Stimulated activated CD4-positive, alpha-beta T cell treated with anti-CD3 and anti-CD28 coated beads, Interleukin-12 subunit alpha, Interleukin-12 subunit beta, amount 100 ng/mL, for 4 hours (primary cell): ENCODE data around the gene PRR23B.
"Not testable (repeated sequence)": the region's sequence is repeated elsewhere in the genome, so short reads cannot be mapped to it uniquely, and the experiment has no call there.

Experiments
- DNase-seq: peaks from one replicate; pipeline ENCODE4 v3.0.0-alpha.2; 2020

The PRR23B gene

DNA sequence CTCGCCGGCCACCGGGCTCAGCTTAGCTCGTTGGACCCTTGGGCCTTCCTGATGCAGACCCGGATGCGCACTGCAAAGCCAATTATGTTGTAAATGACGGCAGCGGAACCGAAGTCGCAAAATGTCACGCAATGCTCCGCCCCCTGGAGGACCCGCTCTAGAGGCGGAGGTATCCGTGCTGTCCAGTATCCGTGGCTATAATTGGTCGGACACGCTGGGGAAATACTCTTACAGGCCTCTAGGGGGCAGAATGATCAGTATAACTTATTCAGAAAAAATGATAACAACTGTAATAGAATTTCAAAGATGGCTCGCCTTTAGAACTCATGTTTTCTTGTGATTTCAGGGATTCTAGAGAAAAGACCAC lies at the start of gene PRR23B:
TSS of gene PRR23B (minus strand) at position 59 of the 367 bp plus-strand sequence. CDS start 265 bp downstream, outside the sequence.
- DNase-seq = no peak

DNA sequence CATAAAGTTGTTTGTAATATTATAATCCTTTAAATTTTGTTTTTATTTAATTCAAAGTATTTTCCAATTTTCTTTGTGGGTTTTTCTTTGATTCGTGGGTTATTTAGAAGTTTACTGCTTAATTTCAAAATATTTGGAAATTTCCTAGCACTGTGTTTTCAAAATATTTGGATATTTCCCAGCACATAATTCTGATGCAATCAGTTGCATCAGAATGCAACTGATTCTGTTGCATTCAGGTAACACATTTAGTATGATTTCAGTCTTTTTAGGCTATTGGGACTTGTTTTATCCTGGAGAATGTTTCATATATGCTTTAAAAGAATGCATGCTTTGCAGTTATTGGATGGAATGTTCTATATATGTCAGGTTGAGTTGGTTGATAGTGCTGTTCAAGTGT lies 42.2 kb upstream of the PRR23B start:
- no peak for DNase-seq

DNA sequence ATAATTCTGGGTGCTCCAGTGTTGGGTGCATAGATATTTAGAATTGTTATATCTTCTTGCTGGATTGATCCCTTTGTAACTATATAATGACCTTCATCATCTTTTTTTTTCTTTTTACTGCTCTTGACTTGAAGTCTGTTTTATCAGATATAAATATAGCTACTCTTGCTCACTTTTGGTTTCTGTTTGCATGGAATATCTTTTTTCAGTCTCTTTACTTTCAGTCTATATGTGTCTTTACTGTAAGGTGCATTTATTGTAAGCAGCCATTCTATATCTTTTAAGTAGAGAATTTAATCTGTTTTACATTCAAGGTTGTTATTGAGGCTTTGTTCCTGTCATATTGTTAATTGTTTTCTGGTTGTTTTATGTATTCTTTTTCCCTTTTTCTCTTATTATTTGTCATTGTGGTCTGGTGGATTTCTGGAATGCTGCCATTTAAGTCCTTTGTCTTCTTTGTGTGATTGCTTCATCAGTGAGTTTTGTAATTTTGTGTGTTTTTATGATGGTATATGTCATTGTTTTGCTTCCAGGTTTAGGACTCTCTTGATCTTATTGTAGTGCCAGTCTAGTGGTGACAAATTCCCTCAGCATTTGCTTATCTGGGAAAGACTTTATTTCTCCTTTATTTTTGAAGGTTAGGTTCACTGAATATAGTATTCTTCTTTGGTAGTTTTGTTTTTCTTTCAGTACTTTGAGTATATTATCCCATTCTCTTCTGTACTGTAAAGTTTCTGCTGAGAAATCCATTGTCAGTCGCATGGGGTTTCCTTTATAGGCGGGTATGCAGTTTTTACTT lies 32.3 kb upstream of the PRR23B start:
- DNase-seq = no peak

GRCh38 chr3:139044366-139045210 lies 23.9 kb upstream of the PRR23B start, which contains the start of gene PRR23C:
PRR23C (minus strand) TSS chr3:139044892; CDS start chr3:139044620, 272 bp downstream.
- DNase-seq = no peak

DNA sequence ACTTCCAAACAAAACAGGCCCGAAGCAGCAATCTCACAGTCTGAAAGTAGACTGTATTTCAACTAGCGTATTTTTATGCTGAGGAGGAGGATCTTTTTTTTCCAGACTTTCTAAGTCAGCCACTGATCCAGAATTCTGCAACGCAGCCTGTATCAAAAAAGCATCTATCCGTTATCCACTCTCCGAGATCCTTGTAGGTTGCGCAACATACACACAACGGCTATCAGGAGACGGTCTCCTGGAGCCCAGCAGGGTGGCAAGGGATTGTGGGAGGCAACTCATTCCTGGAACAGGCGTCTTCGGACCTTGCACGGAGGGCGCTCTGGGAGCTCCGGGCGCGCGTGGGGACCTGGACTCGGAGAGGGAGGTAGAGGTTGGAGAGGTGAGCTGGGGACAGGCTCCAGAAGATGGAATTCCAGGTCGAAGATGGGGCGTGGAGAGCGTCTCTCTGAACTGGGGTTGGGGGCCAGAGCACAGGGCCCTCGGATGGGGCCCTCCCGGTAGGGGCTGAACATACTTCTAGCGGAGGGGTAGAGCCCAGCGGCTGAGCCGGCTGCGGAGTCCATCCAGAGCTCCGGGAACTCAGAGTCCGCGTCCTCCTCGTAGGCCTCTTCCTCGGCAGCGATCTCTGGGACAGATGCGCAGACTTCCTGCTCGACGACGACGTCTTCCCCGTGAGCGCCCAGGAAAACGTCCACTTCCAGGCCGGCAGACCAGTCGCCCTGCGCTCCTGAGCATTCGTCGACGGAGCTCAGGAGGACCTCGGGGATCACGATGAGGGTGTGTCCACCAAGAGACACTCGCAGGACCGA lies 23.0 kb upstream of the PRR23B start:
- no peak for DNase-seq

GRCh38 chr3:139037478-139037877 lies 16.8 kb upstream of the PRR23B start:
- DNase-seq = no peak

DNA sequence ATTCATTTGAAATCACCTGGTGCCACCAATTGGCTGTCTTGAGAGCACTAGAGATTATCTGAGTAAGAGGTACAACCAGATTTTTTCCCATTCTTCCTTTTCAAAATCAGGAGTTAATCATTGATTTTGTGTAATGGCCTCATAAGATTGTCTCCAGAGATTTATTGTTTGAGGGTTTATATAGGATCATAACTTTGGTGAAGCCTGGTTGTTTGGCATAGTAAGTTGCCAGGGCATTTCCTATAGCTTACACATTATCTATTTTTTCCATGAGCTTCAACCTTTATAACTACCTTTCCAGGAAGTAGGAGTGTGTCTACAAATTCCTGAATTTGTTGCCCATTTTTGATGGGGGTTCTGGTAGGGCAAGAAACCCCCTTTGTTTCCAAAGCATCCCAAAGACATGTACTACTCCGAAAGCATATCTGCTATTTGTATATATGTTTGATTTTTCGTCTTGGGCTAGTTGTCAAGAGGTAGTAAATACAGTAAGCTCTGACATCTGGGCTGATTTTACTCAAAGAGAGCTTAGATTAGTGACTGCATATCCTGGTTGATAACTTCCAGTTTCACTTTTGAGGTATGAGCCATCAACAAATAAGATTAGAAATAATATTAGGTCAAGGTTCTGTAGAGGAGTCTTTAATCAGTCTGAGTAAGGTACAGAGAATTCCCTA lies 11.7 kb upstream of the PRR23B start:
- no peak for DNase-seq

DNA sequence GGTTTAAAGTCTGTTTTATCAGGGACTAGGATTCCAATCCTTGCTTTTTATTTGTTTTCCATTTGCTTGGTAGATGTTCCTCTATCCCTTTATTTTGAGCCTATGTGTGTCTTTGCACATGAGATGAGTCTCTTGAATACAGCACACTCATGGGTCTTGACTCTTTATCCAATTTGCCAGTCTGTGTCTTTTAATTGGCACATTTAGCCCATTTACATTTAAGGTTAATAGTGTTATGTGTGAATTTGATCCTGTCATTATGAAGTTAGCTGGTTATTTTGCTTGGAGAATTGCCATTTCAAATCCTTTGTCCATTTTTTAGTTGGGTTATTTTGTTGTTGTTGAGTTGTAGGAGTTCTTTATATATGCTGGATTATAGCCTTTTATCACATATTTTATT lies 9.8 kb upstream of the PRR23B start:
- DNase-seq = not testable (repeated sequence)

- no peak for DNase-seq
Measured at GRCh38 chr3:139024968-139025367, 4.2 kb upstream of the PRR23B start.

GRCh38 chr3:139020036-139020867 lies 474 bp downstream of the PRR23B start:
- no peak for DNase-seq

- DNase-seq = no peak
Measured at GRCh38 chr3:139016430-139017048, 4.2 kb downstream of the PRR23B start.

GRCh38 chr3:139006051-139006716 lies 14.5 kb downstream of the PRR23B start, which contains the start of gene PRR23A:
PRR23A (minus strand) TSS chr3:139006268; CDS start chr3:139006268, 0 bp downstream.
- no peak for DNase-seq

GRCh38 chr3:139005356-139005993 lies 15.3 kb downstream of the PRR23B start:
- no peak for DNase-seq

DNA sequence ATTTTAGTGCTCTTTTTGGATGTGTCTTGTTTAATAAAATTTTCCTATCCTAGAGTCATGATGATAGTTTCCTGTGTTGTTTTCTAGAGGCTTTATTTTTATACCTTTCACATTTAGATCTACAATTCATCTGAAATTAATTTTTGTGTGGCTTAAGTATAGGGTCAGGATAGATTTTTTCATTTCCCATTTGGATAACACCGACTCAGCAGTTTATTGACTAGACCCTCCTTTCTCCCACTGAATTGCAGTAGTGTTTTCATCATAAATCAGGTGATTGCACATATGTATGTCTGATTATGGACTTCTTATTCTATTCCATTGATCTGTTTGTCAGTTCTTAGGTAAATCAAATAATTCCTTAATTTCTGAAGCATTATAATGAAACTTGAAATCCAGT lies 25.0 kb downstream of the PRR23B start:
- no peak for DNase-seq

GRCh38 chr3:138987181-138987580 lies 33.5 kb downstream of the PRR23B start:
- no peak for DNase-seq

GRCh38 chr3:138985932-138986331 lies 34.8 kb downstream of the PRR23B start:
- no peak for DNase-seq

- no peak for DNase-seq
Measured at GRCh38 chr3:138984816-138985215, 35.9 kb downstream of the PRR23B start.

DNA sequence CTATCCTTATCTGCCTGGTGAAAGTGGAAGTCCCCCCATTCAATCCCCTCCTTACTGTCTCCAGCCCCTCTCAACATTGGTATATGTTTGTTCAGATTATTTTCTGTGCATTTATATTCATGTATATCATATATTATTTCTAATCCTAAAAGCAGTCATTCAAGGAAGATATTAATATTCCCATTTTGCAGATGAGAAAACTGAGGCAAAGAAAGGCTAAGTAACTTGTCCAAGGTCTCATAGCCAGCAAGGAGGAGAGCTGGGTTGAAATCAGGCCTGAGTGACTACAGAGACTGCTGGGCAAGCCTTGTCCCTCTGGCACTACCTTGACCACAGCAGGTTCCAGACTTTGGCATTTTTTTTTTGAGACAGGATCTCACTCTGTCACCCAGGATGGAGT lies 44.7 kb downstream of the PRR23B start:
- DNase-seq = no peak

DNA sequence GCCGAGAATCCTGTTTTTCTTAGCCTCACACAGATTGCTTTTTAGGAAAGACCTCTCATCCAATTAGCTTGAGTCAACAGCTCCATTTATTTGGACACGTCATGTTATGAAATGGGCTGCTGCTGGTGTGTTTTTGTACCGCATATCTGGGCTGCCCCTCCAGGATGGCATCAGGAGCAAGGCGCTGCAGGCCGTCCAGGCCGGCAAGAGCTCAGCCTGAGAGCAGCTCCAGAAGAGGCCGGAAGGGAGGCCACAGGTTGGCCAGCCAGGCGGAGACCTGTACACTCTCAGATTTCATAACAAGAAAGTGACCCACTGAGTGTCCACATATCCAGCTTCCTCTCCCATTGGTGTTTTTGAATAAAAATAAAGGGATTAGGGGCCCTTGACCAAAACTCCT lies 45.4 kb downstream of the PRR23B start:
- DNase-seq = no peak

DNA sequence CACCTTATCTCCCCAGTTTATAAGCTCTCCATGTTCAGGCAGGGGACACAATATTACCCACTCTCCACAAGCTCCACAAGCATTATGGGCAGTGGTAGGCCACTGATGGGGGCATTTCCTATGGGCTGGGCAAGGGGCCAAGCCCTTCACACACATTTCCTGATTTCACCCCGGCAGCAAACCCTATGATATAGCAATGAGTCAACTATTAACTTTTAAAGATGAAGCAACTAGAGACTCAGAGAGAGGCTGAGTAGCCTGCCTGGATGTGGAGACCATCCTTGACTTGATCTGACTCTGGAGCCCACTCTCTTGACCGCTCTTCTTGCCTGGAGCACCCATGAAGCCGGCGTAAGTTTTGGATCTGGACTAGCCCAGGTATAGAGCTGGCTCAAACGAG lies 46.3 kb downstream of the PRR23B start:
- DNase-seq = no peak
